GM12875 (cell line): ENCODE data around the gene SULT4A1.

Source experiments
- H3K4me3 ChIP-seq: one replicate; pipeline ENCODE4 v1.5.1; 2011; ENCODE audit warnings: low read depth, low read length, control low read depth
- TF ChIP-seq, protein P1 (sequence below): IDR thresholded peaks from 2 replicates; pipeline ENCODE4 v1.5.1; 2011; ENCODE audit warnings: low read depth, mild to moderate bottlenecking, control low read depth, inconsistent platforms, low read length, moderate library complexity, borderline replicate concordance; ENCODE audit not compliant: insufficient read depth

The SULT4A1 gene

DNA sequence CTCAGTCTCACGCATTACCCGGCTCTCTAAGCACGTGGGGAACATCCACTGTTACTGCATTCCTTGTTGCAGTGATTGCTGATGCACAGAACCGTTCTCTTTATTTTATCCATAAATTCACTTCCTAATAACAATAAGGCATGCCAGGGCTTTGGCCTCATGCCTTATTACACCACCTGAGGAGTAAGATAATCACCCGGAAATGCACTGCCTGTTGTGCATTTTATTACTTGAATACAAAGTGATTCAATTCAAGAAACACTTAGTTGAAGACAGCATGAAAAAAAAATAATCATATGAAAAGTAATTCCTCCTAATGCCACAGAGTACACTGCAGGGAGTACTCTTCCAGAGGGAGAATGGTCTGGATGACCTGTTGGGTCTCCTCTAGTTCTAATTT lies 69.4 kb downstream of the SULT4A1 start:
- TF ChIP-seq, protein P1, sequence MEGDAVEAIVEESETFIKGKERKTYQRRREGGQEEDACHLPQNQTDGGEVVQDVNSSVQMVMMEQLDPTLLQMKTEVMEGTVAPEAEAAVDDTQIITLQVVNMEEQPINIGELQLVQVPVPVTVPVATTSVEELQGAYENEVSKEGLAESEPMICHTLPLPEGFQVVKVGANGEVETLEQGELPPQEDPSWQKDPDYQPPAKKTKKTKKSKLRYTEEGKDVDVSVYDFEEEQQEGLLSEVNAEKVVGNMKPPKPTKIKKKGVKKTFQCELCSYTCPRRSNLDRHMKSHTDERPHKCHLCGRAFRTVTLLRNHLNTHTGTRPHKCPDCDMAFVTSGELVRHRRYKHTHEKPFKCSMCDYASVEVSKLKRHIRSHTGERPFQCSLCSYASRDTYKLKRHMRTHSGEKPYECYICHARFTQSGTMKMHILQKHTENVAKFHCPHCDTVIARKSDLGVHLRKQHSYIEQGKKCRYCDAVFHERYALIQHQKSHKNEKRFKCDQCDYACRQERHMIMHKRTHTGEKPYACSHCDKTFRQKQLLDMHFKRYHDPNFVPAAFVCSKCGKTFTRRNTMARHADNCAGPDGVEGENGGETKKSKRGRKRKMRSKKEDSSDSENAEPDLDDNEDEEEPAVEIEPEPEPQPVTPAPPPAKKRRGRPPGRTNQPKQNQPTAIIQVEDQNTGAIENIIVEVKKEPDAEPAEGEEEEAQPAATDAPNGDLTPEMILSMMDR, result no peak
- H3K4me3 ChIP-seq, result no peak overlapping the region

DNA sequence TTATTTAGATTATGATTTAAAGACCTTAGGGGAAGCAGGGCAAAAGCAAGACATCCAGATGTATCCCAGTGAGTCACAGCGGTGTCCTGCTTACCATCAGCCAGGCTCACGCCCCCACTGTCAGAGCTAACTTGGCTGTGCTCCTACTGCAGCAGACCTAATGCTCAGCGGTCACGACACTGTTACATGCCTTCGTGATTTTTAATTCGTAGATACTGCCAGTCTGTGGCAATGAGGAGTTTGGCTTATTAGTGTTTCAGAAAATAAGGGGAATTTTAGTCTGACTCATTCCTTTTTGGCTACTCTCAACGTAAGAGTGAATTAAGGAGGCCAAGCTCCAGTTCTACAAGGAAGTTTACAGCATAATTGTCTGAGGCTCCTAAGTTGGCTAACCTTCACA lies 72.9 kb downstream of the SULT4A1 start:
- no peak overlapping the region for H3K4me3 ChIP-seq
- TF ChIP-seq, protein P1, result no peak

DNA sequence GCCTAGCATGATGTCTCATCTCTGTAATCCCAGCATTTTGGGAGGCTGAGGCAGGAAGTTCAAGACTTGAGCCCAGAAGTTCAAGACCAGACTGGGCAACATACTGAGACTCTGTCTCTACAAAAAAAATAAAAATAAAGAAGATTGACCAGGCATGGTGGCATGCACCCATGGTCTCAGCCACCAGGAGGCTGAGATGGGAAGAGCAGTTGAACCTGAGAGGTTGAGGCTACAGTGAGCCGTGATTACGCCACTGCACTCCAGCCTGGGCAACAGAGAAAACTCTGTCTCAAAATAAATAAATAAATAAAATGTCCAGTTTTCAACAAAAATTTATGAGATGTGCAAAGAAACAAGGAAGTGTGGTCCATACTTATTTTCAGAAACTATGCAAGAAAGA lies 78.5 kb downstream of the SULT4A1 start:
- H3K4me3 ChIP-seq, result no peak overlapping the region
- TF ChIP-seq, protein P1, result peak; percentile 14; the same call in 1 of the 2 replicates

DNA sequence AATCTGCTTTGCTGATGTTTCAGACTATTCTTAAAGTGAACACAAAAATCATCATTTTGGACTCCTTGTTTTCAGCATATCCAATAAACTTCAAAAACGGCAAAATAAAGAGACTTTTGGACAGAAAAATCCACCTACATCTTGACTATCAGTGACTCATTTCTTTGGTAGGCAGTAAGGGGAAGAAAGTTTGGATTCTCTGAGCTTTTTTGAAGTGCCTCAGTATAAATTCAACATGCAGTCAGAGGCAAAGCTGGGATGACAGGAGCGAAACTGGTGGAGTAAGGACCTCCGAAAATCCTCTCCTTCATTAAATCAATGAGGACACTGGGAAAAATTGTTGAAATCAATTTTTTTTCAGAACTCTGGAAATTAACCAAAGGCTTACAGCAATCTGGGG lies 79.9 kb downstream of the SULT4A1 start:
- no peak overlapping the region for H3K4me3 ChIP-seq
- TF ChIP-seq, protein P1, result no peak

DNA sequence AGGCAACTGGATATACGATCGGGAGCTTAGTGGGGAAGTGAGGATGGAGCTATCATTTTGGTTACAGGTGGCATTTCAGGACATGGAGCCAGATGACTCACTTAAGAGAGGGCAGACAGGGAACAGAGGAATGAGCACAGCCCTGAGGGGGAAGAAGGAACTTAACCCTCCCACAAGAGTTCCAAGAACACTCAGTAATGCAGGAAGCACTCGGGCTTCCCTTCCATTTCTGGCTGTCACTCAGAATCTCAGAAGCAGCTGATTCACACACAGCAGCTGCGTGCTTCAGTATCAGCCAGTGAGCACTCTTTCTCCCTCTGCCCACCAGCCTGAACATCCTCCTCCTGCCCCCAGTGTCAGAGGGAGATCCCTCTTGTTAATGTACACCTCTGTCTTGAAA lies 85.0 kb downstream of the SULT4A1 start:
- H3K4me3 ChIP-seq, result no peak overlapping the region
- TF ChIP-seq, protein P1, result no peak

DNA sequence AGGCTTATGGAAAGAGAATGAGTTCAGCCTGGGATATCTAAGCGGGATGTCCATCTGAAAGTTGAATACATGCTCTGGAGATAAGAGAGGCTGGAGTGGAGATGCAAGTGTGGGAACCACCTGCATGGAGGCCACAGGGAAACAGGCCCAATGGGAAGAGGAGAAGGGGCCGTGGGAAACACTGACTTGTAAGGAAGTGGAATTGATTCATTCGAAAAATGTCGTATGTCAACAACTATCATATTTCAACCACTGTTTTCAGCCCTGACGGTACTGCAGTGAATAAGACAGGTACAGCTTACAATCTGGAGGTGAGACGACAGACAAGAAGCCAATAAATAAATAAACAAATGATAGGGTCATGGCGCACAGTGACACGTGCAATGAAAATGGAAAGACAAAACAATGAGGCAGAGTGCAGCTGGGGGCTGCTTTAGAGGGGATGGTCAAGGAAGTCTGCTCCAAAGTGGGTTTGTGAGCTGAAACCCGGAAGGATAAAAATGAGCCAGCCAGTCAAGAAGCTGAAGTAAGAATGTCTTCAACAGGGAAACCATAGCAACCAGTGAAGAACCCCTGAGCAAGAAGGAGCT lies 86.1 kb downstream of the SULT4A1 start:
- no peak overlapping the region for H3K4me3 ChIP-seq
- TF ChIP-seq, protein P1, result no peak
